ENCODE results near the gene TYW3.

TYW3 gene, protein sequence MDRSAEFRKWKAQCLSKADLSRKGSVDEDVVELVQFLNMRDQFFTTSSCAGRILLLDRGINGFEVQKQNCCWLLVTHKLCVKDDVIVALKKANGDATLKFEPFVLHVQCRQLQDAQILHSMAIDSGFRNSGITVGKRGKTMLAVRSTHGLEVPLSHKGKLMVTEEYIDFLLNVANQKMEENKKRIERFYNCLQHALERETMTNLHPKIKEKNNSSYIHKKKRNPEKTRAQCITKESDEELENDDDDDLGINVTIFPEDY

DNA sequence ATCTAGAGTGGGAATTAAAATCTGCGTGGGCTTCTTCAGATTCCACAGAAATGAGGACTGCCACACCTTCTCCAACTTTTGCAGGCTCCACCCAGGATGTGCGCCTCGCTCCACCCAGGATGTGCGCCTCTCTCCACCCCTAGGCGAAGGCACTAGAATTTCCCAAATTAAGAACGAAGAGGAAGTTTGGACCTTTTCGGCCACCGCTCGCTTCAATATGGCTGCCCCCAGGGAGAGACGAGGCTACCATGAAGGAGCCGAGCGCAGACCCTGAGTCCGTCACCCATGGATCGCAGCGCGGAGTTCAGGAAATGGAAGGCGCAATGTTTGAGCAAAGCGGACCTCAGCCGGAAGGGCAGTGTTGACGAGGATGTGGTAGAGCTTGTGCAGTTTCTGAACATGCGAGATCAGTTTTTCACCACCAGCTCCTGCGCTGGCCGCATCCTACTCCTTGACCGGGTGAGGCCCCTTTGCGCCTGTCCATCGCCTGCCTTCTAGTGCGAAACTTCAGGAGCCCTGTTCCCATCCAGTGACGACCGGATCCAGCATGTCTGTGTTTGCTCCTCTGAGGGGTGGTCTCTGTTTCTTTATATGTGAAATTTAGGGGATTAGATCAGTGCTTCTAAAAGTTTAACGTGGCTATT lies at the start of gene TYW3, which contains the start of gene CRYZ:
Gene TYW3, plus strand, starts transcription at position 193 of the 644 bp plus-strand sequence. Its CDS starts 93 bp downstream, at position 286.
Gene CRYZ, minus strand, starts transcription at position 91 of the 644 bp plus-strand sequence. CDS start 8,229 bp downstream, outside the sequence.
- peak; percentile 91 to 92 for DNase-seq
- TF ChIP-seq POLR2A (IDR thresholded peaks at IDR 0.05; ENCODE audit: low read length) (peak; percentile 79), GATA1 (IDR thresholded peaks at IDR 0.05; ENCODE audit: low read depth, low read length) (no peak)

DNA sequence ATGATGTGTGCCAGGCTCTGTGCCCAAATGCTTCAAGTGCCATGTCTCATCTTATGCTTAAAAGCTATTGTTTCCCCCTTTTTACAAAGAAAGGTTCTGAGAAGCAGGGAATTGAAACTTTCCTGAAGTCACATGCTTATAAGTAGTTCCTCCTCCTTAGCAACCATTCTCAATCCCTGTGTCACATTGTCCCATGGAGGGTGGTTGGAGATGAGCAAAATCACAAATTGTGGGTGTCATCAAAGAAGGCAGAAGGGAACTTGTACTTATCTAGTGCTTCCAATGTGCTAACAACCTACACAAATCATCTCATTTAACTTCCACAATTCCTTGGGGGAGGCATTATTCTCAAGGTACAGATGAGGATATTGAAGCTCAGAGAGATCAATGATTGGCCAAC lies 49.3 kb upstream of the TYW3 start:
- peak in 1 of 2 experiments; percentile 1 for DNase-seq
- TF ChIP-seq GATA1 (IDR thresholded peaks at IDR 0.05; ENCODE audit: low read depth, low read length) (no peak), POLR2A (IDR thresholded peaks at IDR 0.05; ENCODE audit: low read length) (no peak)

DNA sequence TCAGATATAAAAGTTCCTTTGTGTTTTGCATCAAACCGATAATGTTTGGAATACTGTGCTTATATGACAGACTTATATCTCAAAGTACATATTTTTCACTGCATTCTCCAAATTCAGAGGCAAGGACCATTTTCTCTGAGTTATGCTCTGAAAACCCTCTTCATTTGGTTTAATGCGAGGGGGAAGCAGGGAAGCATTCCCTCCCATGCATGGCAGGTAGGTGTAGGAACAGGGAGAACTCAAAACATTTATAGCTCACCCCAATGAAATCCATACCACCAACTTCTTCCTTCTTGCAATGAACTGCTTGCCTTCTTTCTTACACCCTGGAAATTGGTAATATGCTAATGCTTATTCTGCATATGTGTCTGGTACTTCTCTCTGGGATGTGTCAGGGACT lies 48.7 kb upstream of the TYW3 start:
- DNase-seq, result no peak
- TF ChIP-seq POLR2A (IDR thresholded peaks at IDR 0.05; ENCODE audit: low read length), result no peak
- no peak for TF ChIP-seq GATA1 (IDR thresholded peaks at IDR 0.05; ENCODE audit: low read depth, low read length)

DNA sequence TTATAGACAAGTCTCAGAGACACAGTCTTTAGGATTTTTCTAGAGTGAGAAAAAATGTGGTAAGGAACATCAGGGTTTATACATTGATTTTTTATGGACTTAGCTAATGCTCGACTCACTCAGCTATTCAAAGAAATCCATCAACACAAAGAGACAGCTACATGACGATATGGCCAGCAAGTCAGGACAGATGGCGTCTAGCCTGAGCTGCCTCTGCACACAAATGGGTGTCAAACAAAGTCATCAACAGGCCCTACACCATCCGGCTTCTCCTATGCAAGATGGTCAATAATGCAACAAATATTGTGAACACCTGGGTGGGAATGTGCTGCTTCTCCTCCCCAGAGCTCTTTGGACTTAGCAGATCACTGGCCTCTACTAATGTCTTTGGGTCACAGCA lies 46.0 kb upstream of the TYW3 start:
- TF ChIP-seq POLR2A (IDR thresholded peaks at IDR 0.05; ENCODE audit: low read length) (no peak), GATA1 (IDR thresholded peaks at IDR 0.05; ENCODE audit: low read depth, low read length) (no peak)
- DNase-seq, result no peak

DNA sequence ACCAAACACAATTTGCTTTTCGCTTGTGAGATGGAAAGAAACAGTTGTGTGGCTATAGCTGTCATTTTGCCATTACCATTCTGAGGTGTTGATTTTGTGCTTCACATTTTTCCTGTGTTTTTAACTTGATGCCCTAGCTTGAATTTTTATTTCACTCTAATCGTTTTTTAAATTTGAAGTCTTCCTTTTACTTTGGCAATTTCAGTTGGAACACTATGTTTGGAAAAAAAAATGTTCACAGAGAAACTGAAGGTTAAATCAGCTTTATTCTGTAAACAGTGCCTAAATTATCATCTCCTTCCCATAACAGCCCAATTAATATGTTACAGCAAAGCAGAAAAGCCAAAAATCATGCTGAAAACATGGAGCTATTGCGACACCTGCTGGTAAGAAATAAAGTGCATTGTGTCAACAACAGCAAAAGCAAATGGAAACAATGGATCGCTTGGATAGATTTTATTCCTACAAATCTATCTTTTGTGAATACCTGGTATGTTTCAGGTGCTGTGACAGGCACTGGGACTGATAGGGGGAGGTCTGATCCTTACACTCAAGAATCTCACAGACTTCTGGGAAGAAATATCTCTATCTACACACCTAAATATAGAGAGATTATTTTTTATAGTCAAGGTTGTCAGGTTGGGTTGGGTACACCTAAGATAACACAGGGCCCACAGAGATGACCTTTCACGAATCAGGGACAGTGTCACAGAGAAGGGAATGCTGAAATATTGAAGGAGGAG lies 43.2 kb upstream of the TYW3 start:
- DNase-seq, result peak; percentile 47 to 67
- TF ChIP-seq GATA1 (IDR thresholded peaks at IDR 0.05; ENCODE audit: low read depth, low read length) (no peak), POLR2A (IDR thresholded peaks at IDR 0.05; ENCODE audit: low read length) (no peak)

DNA sequence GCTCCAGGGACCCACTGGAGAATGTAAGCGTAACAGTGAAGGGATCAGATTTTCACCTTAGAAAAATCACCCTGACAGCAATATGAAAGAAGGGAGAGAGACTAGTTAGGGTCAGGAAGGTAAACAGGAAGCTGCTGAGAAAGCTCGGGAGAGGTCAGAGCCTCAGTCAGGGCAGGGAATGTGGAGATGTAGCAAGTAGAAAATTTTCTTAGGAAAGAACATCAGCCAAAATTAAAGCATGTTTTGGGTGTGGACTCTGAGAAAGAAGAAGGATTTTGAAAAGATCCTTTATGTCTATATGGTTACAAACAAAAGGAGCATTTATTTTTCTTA lies 42.6 kb upstream of the TYW3 start:
- TF ChIP-seq POLR2A (IDR thresholded peaks at IDR 0.05; ENCODE audit: low read length), result no peak
- no peak for TF ChIP-seq GATA1 (IDR thresholded peaks at IDR 0.05; ENCODE audit: low read depth, low read length)
- DNase-seq, result no peak

DNA sequence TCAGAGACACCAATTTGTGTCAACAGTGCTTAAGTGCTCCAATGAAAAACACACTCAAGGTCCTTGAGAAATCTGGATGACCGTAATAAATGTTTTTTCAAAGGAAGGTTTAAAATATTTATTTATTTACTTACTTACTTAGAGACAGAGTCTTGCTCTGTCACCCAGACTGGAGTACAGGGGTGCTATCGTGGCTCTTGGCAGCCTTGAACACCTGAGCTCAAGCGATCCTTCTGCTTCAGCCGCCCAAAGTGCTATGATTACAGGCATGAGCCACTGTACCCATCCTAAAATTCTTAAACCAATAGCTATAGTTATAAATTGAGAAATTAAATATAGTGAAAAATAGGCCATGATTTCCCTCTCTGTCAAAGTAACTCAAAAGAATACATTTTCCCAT lies 42.0 kb upstream of the TYW3 start:
- DNase-seq, result no peak
- TF ChIP-seq GATA1 (IDR thresholded peaks at IDR 0.05; ENCODE audit: low read depth, low read length) (no peak), POLR2A (IDR thresholded peaks at IDR 0.05; ENCODE audit: low read length) (no peak)

DNA sequence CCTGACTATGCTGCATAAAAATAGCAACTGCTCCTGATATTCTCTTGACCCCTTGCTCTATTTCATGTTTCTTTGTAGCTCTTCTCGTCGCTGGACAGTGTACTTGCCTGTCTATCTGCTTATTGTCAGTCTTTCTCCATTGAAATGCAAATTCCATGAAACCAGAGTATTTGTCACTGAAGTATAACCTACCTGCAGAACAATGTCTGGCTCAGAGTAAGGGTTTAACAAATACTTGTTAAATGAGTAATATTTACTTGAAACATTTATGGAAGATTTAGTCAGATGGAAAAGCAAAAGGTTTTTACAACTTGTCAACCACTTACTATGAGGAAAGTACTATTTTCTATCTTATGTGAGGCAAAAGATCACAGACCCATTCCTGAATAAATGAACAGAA lies 39.5 kb upstream of the TYW3 start:
- DNase-seq, result no peak

DNA sequence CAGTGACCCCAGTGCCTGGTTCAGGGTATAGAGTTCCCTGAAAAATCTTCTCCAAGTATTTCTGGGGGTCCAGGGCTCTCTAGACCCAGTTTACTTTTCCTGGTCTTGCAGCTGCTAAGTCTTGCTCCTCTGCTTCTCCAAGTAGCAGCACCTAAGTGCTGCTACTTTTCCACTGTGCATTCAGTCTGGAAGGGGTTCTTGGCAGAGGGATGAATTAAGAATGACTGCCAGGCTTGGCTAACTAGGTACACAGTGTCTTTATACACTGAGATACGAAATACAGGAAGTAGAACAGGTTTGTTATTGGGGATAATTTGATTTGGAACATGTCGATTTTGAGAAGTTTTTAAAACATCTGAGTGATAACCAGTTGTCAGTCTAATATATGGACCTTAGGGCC lies 35.1 kb upstream of the TYW3 start:
- DNase-seq, result no peak
- TF ChIP-seq GATA1 (IDR thresholded peaks at IDR 0.05; ENCODE audit: low read depth, low read length) (no peak), POLR2A (IDR thresholded peaks at IDR 0.05; ENCODE audit: low read length) (no peak)

More for the DNA sequence above, 39.5 kb upstream of the TYW3 start:
- TF ChIP-seq GATA1 (IDR thresholded peaks at IDR 0.05; ENCODE audit: low read depth, low read length), result no peak
- TF ChIP-seq POLR2A (IDR thresholded peaks at IDR 0.05; ENCODE audit: low read length), result no peak

DNA sequence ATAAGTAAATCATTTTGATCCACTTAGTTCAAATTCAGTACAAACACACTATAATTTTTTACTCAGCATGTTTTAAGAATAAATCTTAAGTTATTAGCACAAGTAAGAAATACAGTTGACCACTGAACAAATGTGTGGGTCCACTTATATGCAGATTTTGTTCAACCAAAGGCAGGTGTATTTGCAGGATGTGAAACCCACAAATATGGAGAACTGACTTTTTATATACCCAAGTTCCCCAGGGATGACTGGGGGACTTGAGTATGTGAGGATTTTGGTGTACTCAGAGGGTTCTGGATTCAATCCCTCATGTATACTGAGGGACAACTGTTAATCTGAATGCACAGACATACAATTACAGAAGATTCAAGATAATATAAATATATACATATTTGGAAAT lies 33.6 kb upstream of the TYW3 start:
- TF ChIP-seq POLR2A (IDR thresholded peaks at IDR 0.05; ENCODE audit: low read length) (no peak), GATA1 (IDR thresholded peaks at IDR 0.05; ENCODE audit: low read depth, low read length) (no peak)
- no peak for DNase-seq

DNA sequence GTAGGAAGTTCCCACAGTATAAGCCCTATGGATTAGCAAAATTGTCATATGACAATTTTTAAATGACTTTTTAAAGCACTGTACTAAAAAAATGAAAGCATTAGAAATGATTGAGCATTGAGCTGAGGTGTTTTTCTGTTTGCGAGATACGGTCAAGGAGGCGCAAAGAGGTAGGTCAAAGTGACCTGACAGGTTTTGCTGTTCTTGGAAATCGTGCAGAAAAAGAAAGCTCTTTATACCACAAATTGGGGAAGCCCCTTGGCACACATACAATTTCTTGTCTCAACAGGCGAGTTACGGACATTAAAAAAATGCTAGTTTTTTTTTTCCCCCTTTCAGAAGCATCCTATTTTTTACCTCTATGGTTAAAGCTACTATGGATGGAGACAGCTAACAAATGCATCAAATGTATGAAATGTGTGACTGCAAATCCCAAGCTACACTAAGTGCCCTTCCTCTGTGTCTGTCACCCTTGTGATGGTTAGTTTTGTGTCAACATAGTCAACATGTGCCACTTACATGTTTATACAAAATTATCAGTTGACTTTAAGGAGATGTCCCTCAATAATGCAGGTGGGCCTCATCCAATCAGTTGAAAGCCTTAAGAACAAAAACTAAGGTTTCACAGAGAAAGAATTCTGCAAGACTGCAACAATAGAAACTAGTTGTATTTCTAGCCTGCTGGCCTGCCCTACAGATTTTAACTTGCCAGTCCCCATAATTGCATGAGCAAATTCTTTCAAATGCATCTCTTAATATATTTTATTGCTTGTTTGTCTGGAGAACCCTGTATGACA lies 29.4 kb upstream of the TYW3 start:
- TF ChIP-seq POLR2A (IDR thresholded peaks at IDR 0.05; ENCODE audit: low read length), result no peak
- no peak for TF ChIP-seq GATA1 (IDR thresholded peaks at IDR 0.05; ENCODE audit: low read depth, low read length)
- DNase-seq, result no peak

DNA sequence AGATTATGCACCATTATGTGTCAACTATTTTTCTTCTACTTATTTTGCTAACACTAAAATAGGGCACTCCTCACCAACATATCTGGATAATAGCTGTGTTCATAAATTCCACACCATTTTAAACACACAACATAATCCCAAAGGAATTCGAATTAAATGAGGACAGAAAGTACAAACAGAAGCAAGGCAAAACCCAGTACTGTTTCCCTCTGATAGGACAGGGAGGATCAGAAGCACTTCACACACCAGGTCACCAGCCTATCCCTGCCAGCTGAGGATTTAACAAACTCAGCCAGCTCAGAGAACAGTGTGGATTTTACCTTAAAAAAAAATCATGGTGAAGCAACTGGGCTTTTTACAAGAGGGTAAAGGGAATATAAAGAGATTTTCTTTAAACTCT lies 20.1 kb upstream of the TYW3 start:
- TF ChIP-seq POLR2A (IDR thresholded peaks at IDR 0.05; ENCODE audit: low read length), result no peak
- no peak for TF ChIP-seq GATA1 (IDR thresholded peaks at IDR 0.05; ENCODE audit: low read depth, low read length)
- no peak for DNase-seq

DNA sequence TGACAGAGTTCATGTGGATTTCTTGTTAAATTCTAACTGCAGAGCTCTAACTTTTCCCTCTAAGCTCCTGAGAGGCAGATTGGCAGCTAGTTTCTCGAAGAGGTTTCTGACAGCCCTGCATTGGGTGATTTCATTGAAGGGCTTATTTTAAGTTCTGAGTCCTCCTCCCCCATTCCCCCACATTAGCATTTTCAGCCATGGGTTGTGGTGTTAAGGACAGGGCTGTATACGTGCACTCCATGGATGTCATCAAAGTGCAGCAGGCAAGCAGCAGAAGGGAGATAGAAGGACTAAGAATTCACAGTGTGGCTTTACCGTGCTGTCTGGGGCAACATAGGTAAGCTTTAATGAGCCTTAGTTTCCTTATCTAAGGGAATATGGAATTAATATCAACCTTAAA lies 19.1 kb upstream of the TYW3 start:
- TF ChIP-seq POLR2A (IDR thresholded peaks at IDR 0.05; ENCODE audit: low read length), result no peak
- TF ChIP-seq GATA1 (IDR thresholded peaks at IDR 0.05; ENCODE audit: low read depth, low read length), result no peak
- DNase-seq, result no peak
